MCF 10A (cell line): ENCODE data around the gene ARHGAP15. TPM values are rescaled to one million over a fixed set of nuclear protein-coding genes. Genes with fewer than 3 reads are reported as not detected.

Source experiments
- BruUV-seq: library from RNA; stranded (reverse); fragments of 400-500 nt; replicated peaks from 2 replicates; lab custom pipeline; 2021; lab: Mats Ljungman, UMichigan
- CTCF ChIA-PET: fragments of 300-600 bp; sonication (Branson Sonifier 250); formaldehyde crosslinking; extraction: SDS; loops from one replicate; lab custom pipeline; 2021; ENCODE audit warnings: antibody characterized with exemption, inconsistent platforms; lab: Yijun Ruan, JAX
- POLR2A ChIA-PET: fragments of 300-600, 350-650 bp; sonication (Branson Sonifier 250); formaldehyde crosslinking; extraction: SDS; loops from one replicate; lab custom pipeline; 2020; ENCODE audit warnings: antibody characterized with exemption, inconsistent platforms; lab: Yijun Ruan, JAX
- DNase-seq: peaks from one replicate; pipeline ENCODE4 v3.0.0-alpha.2; 2018; ENCODE audit not compliant: unreplicated experiment
- H3K27ac Mint-ChIP-seq: one replicate; pipeline ENCODE4 v1.8.0; 2022; ENCODE audit warnings: mild to moderate bottlenecking, low read depth, mixed read lengths; ENCODE audit not compliant: unreplicated experiment
- H3K27me3 Mint-ChIP-seq: one replicate; pipeline ENCODE4 v1.8.0; 2022; ENCODE audit warnings: mixed read lengths; ENCODE audit not compliant: insufficient read depth, unreplicated experiment
- H3K36me3 Mint-ChIP-seq: one replicate; pipeline ENCODE4 v1.8.0; 2022; ENCODE audit warnings: mild to moderate bottlenecking, moderate library complexity, mixed read lengths; ENCODE audit not compliant: insufficient read depth, unreplicated experiment
- H3K4me1 Mint-ChIP-seq: one replicate; pipeline ENCODE4 v1.8.0; 2022; ENCODE audit warnings: mixed read lengths; ENCODE audit not compliant: insufficient read depth, unreplicated experiment
- H3K4me3 Mint-ChIP-seq: one replicate; pipeline ENCODE4 v1.8.0; 2022; ENCODE audit warnings: mild to moderate bottlenecking, moderate library complexity, mixed read lengths; ENCODE audit not compliant: unreplicated experiment
- H3K9me3 Mint-ChIP-seq: one replicate; pipeline ENCODE4 v1.8.0; 2022; ENCODE audit warnings: mixed read lengths; ENCODE audit not compliant: unreplicated experiment
- intact Hi-C: fragments of 100-400 bp; cut with micrococcal nuclease; formaldehyde crosslinking; loops from 2 replicates; pipeline ENCODE4 v1.14.1; 2022
- total RNA-seq: library from RNA; stranded (reverse); gene quantifications from 2 replicates; pipeline ENCODE4 v1.2.3, GENCODE V29; 2022
- TF ChIP-seq, protein P1 (sequence below): fragments of 200-600 bp; IDR thresholded peaks from one replicate; pipeline ENCODE4 v1.8.0; 2022; ENCODE audit warnings: antibody characterized with exemption, mild to moderate bottlenecking; ENCODE audit not compliant: unreplicated experiment

Gene ARHGAP15
- total RNA-seq, 1 experiment from 2014 or later = not detected

- ChIA-PET POLR2A (no interaction called here), CTCF (interaction anchor here (0.6 to 2.2 kb wide), 11 partner anchors 8 to 1833 kb away, joined by 3 to 9 read pairs (median 3); no protein-coding TSS in a partner anchor)
- H3K4me3 Mint-ChIP-seq = no peak overlapping the region
- no peaks in the 10 kb centered on the region for H3K36me3 Mint-ChIP-seq
- no peaks in the 10 kb centered on the region for H3K9me3 Mint-ChIP-seq
- intact Hi-C loops = loop anchor here (10.0 kb wide), 2 partner anchors 829 to 1799 kb away; no protein-coding TSS in a partner anchor
- BruUV-seq = no TSS peak
- no peak for DNase-seq
- H3K4me1 Mint-ChIP-seq = no peaks in the 10 kb centered on the region
- no peaks in the 10 kb centered on the region for H3K27me3 Mint-ChIP-seq
- TF ChIP-seq, protein P1, sequence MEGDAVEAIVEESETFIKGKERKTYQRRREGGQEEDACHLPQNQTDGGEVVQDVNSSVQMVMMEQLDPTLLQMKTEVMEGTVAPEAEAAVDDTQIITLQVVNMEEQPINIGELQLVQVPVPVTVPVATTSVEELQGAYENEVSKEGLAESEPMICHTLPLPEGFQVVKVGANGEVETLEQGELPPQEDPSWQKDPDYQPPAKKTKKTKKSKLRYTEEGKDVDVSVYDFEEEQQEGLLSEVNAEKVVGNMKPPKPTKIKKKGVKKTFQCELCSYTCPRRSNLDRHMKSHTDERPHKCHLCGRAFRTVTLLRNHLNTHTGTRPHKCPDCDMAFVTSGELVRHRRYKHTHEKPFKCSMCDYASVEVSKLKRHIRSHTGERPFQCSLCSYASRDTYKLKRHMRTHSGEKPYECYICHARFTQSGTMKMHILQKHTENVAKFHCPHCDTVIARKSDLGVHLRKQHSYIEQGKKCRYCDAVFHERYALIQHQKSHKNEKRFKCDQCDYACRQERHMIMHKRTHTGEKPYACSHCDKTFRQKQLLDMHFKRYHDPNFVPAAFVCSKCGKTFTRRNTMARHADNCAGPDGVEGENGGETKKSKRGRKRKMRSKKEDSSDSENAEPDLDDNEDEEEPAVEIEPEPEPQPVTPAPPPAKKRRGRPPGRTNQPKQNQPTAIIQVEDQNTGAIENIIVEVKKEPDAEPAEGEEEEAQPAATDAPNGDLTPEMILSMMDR = no peak
- no peak overlapping the region for H3K27ac Mint-ChIP-seq
Observed at GRCh38 chr2:143685421-143686078, 556.3 kb downstream of the ARHGAP15 start.

- intact Hi-C loops = loop anchor here (10.0 kb wide), 2 partner anchors 828 to 1798 kb away; no protein-coding TSS in a partner anchor
- Mint-ChIP-seq H3K27ac (no peak overlapping the region), H3K27me3 (no peaks in the 10 kb centered on the region), H3K36me3 (no peaks in the 10 kb centered on the region), H3K9me3 (no peaks in the 10 kb centered on the region), H3K4me1 (no peaks in the 10 kb centered on the region), H3K4me3 (no peak overlapping the region)
- CTCF ChIA-PET = interaction anchor here (0.5 to 2.2 kb wide), 20 partner anchors 9 to 868 kb away, joined by 3 to 9 read pairs (median 3); no protein-coding TSS in a partner anchor
- peak; percentile 58 for DNase-seq
- TF ChIP-seq, protein P1 = peak; percentile 63
- no TSS peak for BruUV-seq
- POLR2A ChIA-PET = interaction anchor here (0.7 kb wide), 1 partner anchor 11 kb away, joined by 3 read pairs; no protein-coding TSS in a partner anchor
Observed at GRCh38 chr2:143686585-143687164, 557.5 kb downstream of the ARHGAP15 start.

DNA sequence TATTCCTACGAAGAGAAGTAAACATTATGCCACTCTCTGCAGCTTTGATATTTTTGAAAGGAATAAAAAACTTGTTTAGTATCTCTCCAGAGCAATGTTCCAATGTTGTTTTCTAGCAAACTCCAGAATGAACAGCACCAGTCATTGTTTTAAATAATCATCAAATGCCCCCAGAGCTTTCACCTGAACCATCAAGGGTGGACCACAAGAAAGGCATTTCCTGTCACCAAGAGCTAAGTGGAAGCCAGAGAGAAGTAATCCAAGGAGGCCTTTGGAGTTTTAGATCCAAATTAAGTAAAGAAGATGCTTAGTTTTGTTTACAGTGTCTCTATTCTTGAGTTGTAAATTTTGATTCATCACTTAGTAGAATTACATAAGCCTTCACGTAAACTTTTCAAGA lies 559.0 kb downstream of the ARHGAP15 start:
- CTCF ChIA-PET = no interaction called here
- H3K9me3 Mint-ChIP-seq = no peaks in the 10 kb centered on the region
- no peaks in the 10 kb centered on the region for H3K4me1 Mint-ChIP-seq
- H3K27me3 Mint-ChIP-seq = no peaks in the 10 kb centered on the region
- H3K4me3 Mint-ChIP-seq = no peak overlapping the region
- POLR2A ChIA-PET = no interaction called here
- BruUV-seq = no TSS peak
- TF ChIP-seq, protein P1 = no peak
- H3K27ac Mint-ChIP-seq = no peak overlapping the region
- no peak for DNase-seq
- intact Hi-C loops = loop anchor here (10.0 kb wide), 2 partner anchors 827 to 1797 kb away; no protein-coding TSS in a partner anchor
- H3K36me3 Mint-ChIP-seq = no peaks in the 10 kb centered on the region

DNA sequence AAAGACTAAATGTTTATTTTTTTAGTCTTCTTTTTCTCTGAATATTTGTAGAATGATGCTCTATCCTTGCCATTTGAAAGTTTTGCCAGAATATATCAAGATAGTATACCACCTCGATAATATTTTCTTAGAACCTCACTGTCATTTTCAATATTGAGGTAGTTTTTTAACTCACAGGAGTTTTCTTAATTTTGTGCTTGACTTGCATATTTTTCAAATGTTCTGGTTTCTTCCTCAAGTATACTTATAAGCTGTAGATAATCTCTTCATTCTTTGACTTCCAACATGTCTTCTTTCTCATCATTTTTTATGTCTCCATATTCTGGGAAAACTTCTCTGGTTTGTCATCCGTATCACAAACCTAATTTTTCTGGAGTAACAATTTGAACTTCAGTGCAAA lies 559.6 kb downstream of the ARHGAP15 start:
- ChIA-PET POLR2A (no interaction called here), CTCF (interaction anchor here (0.8 kb wide), 1 partner anchor 355 kb away, joined by 3 read pairs; no protein-coding TSS in a partner anchor)
- Mint-ChIP-seq H3K4me1 (no peaks in the 10 kb centered on the region), H3K36me3 (no peaks in the 10 kb centered on the region), H3K27me3 (no peaks in the 10 kb centered on the region), H3K9me3 (no peaks in the 10 kb centered on the region), H3K27ac (no peak overlapping the region), H3K4me3 (no peak overlapping the region)
- DNase-seq = no peak
- TF ChIP-seq, protein P1 = no peak
- no TSS peak for BruUV-seq
- intact Hi-C loops = loop anchor here (10.0 kb wide), 2 partner anchors 826 to 1796 kb away; no protein-coding TSS in a partner anchor
